ENCODE data around the gene TADA2B. TPM values are rescaled to one million over a fixed set of nuclear protein-coding genes. Genes with fewer than 3 reads are reported as not detected.

TADA2B gene
- total and polyA plus RNA-seq, 10 of the 15 experiments (the other 5 are each of a cell fraction or from before 2014, with no cell fraction given): 0.66 to 12.0 (median 5.6) TPM

DNA sequence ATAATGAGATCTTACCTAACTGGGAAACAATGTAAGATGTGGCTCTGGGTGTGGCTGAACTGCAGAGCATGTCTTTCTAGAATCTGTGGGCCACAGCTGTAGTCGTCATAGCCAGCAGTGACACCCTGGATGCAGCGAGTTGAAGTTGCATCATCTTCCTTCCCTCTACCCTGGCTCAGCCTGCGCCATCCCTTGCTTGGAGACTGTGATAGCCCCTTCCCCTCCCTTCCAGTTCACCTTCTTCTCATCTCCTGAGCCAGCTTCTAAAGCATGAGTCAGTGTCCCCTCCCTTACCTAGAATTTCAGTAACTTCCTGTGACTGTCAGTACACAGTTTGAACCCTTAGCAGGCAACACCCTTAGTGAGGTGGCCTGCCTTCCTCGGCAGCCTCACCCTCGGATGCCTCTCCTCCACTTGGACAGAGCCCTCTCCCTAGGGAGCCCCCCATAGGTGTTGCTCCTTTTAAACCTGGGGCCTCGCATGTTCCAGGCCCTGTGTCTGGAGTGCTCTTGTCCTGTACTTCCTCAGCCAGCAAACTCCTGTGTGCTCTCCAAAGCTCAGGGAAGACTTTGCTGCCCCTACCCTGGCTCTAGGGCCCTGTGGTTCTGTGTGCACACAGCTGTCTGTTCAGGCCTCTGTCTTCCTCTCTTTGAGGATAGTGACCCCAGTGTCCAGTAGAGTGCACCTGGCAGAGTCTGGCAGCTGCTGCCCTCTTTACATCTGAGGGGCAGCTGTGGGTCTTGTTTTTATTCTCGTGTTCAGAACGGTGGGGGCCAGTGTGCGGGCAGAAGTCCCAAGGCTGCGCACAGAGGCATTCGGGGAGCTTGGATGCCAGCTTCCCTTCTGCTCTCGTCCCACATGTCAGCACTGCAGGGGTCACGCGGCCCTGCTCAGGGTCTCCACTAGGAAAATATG is 43.7 kb upstream of the TADA2B start:
- in situ Hi-C loops (cut with MboI) (no loop called here), intact Hi-C loops (cut with micrococcal nuclease; ENCODE audit: unreplicated experiment) (no loop called here)
- no peak overlapping the region for H3K4me2 ChIP-seq (ENCODE audit: control insufficient read depth, insufficient read depth)
- H3K4me1 ChIP-seq (ENCODE audit: control insufficient read depth, insufficient read depth, low read length): no peaks in the 10 kb centered on the region
- H3K9ac ChIP-seq (ENCODE audit: control insufficient read depth, insufficient read depth, low read length): no peak overlapping the region
- H3K27ac ChIP-seq (ENCODE audit: control insufficient read depth, insufficient read depth): no peak overlapping the region
- no peak overlapping the region for H2AFZ ChIP-seq (ENCODE audit: control insufficient read depth, low read depth, low read length)
- RAD21 ChIA-PET (ENCODE audit: unreplicated experiment): no interaction called here
- H3K4me3 ChIP-seq: no peak overlapping the region
- 95% methylated on average over 14 of the region's 14 CpGs for WGBS (ENCODE audit: insufficient coverage, insufficient replicate concordance, low lambda C conversion rate, missing lambda C conversion rate)
- peaks cover 27 to 31% of the 10 kb centered on the region in 2 experiments for H3K36me3 ChIP-seq (ENCODE audit: control insufficient read depth in 2 of 2, insufficient read depth in 2 of 2, low read length in 1 of 2)
- DNase-seq (ENCODE audit: low read depth, low spot score) (no peak), FAIRE-seq (no peak), ATAC-seq (no peak)
- H3K27me3 ChIP-seq (replicated peaks in 1 of 2; ENCODE audit: control insufficient read depth in 2 of 2, insufficient read depth in 2 of 2, low read length in 1 of 2): no peaks in the 10 kb centered on the region
- no peaks in the 10 kb centered on the region for H3K79me2 ChIP-seq (ENCODE audit: control insufficient read depth, insufficient read depth, low read length)
- CTCF ChIA-PET: interaction anchor here (1.3 kb wide), 1 partner anchor 102 kb away, joined by 3 read pairs; no protein-coding TSS in a partner anchor
- no TSS peak for BruUV-seq (replicated peaks)
- no peaks in the 10 kb centered on the region for H4K20me1 ChIP-seq (ENCODE audit: control insufficient read depth, insufficient read depth)
- TF ChIP-seq, protein P1, sequence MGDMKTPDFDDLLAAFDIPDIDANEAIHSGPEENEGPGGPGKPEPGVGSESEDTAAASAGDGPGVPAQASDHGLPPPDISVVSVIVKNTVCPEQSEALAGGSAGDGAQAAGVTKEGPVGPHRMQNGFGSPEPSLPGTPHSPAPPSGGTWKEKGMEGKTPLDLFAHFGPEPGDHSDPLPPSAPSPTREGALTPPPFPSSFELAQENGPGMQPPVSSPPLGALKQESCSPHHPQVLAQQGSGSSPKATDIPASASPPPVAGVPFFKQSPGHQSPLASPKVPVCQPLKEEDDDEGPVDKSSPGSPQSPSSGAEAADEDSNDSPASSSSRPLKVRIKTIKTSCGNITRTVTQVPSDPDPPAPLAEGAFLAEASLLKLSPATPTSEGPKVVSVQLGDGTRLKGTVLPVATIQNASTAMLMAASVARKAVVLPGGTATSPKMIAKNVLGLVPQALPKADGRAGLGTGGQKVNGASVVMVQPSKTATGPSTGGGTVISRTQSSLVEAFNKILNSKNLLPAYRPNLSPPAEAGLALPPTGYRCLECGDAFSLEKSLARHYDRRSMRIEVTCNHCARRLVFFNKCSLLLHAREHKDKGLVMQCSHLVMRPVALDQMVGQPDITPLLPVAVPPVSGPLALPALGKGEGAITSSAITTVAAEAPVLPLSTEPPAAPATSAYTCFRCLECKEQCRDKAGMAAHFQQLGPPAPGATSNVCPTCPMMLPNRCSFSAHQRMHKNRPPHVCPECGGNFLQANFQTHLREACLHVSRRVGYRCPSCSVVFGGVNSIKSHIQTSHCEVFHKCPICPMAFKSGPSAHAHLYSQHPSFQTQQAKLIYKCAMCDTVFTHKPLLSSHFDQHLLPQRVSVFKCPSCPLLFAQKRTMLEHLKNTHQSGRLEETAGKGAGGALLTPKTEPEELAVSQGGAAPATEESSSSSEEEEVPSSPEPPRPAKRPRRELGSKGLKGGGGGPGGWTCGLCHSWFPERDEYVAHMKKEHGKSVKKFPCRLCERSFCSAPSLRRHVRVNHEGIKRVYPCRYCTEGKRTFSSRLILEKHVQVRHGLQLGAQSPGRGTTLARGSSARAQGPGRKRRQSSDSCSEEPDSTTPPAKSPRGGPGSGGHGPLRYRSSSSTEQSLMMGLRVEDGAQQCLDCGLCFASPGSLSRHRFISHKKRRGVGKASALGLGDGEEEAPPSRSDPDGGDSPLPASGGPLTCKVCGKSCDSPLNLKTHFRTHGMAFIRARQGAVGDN (IDR thresholded peaks at IDR 0.05): no peak
- no peak for TF ChIP-seq NBN (IDR thresholded peaks at IDR 0.05)
- POLR2A ChIA-PET: interaction anchor here (1.6 kb wide), 1 partner anchor 13 kb away, joined by 4 read pairs; no protein-coding TSS in a partner anchor
- SMC1A ChIA-PET (ENCODE audit: uncharacterized antibody, unreplicated experiment): interaction anchor here (1.1 kb wide), 1 partner anchor 126 kb away, joined by 3 read pairs; no protein-coding TSS in a partner anchor
- H3K9me3 ChIP-seq (replicated peaks; ENCODE audit: control insufficient read depth, insufficient read depth, low read length): no peaks in the 10 kb centered on the region

All from GM12878 (cell line).